22Rv1 (cell line): ENCODE data around the gene SLC25A25.

Source experiments
- H3K27ac ChIP-seq: fragments of 450-650 bp; 2 replicates; pipeline ENCODE4 v1.5.1; 2017
- CTCF ChIP-seq: fragments of 450-650 bp; IDR thresholded peaks from 2 replicates; pipeline ENCODE4 v1.5.1; 2017; ENCODE audit warnings: mild to moderate bottlenecking
- ZFX ChIP-seq: fragments of 450-650 bp; IDR thresholded peaks from 2 replicates; pipeline ENCODE4 v1.6.1; 2017; ENCODE audit warnings: antibody characterized with exemption, borderline replicate concordance

Gene SLC25A25

GRCh38 chr9:128091144-128091543 is 23.1 kb downstream of the SLC25A25 start:
- TF ChIP-seq CTCF = no peak
- TF ChIP-seq ZFX = no peak
- no peak overlapping the region for H3K27ac ChIP-seq

DNA sequence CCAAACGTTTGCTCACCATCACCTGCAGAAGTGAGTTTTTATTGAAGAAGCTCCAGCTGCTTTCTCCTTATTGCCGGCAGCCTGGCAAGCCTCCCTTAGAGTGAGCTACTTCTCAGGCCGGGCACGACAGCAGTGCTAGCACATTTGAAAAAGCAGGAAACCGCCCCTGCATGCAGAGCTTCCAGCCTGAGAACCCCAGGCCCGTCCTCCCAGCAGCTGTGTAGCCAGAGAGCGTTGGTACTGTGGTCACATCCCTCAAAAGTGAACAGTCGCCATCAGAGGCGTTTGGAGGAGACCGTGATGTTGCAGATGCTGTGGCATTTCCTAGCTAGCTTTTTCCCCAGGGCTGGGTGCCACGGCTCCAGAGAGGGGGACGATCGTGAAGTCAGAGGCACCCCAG is 23.5 kb downstream of the SLC25A25 start:
- no peak for TF ChIP-seq ZFX
- no peak for TF ChIP-seq CTCF
- no peak overlapping the region for H3K27ac ChIP-seq

DNA sequence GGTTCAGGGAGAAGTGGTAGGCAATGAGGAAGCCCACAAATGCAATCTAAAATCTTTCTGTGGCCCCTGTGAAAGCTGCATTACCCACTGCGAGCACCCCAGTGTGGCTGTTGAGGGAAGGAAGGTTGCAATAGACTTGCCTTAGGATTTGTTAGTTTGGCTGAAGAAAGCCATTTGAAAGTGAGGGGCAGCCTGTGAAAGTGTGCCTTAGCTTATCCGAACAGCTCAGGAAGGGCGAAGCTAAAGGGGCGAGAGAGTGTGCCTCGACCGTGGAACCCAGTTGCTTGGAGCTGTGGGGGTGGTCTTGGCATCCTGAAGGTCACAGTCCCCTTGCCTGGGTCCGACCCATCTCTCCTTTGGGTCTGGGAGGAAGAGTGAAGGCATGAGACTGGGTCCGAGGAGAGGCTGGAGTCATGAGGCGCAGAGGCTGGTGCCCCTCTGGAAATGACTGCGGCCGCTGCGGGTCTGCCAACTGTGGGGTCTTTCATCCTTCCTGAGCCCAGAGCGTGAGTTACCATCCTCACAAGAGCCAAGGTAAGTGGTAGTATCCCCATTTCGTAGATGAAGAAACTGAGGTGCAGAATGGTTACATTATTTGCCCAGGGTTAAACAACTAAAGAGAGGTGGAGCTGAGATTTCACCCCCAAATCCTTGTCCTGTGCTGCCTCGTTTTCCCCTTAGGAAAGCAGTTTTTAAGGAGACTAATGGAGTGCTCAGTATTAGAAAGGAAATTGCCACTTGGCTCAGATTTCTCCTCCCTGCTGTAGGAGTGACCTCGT is 24.4 kb downstream of the SLC25A25 start:
- no peak for TF ChIP-seq ZFX
- no peak for TF ChIP-seq CTCF
- peak overlapping the region; percentile 82 for H3K27ac ChIP-seq

DNA sequence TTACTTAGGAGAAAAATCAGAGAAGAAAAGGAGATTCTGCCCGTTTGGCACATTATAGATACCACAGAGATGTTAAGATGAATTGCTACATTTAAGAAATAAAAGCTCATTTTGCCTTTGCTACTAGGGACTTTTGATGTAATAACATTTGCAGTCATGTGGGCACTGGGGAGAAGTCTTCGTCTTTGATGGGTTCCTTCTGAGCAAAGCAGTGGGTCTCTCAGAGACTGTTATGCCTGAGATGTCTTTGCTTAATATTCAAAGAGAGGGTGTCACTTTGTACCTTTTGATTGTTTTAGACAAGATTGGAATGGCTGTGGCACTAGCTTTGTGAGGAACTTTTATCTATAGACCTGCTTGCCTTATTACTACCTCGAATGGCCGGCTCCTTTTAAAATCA is 25.0 kb downstream of the SLC25A25 start:
- peak overlapping the region; percentile 82 for H3K27ac ChIP-seq
- no peak for TF ChIP-seq CTCF
- no peak for TF ChIP-seq ZFX

GRCh38 chr9:128094166-128094949 is 26.3 kb downstream of the SLC25A25 start:
- TF ChIP-seq CTCF (no peak), ZFX (no peak)
- H3K27ac ChIP-seq = peak overlapping the region; percentile 82

- TF ChIP-seq ZFX (no peak), CTCF (no peak)
- H3K27ac ChIP-seq = peak overlapping the region; percentile 82
Measured at GRCh38 chr9:128094950-128095544, 27.0 kb downstream of the SLC25A25 start.
